GM12864 (cell line): ENCODE results near the gene KRT4.

Experiments used
- DNase-seq: peaks from one replicate; pipeline ENCODE4 v3.0.0-alpha.2; 2011; ENCODE audit warnings: low read depth
- H3K4me3 ChIP-seq: 2 replicates; pipeline ENCODE4 v1.5.1; 2011; ENCODE audit warnings: mild to moderate bottlenecking, low read depth, low read length, control low read depth
- TF ChIP-seq, protein P1 (sequence below): IDR thresholded peaks from 2 replicates; pipeline ENCODE4 v1.5.1; 2011; ENCODE audit warnings: low read depth, mild to moderate bottlenecking, moderate library complexity, low read length, control low read depth, inconsistent platforms; ENCODE audit errors: missing control alignments

The KRT4 gene

DNA sequence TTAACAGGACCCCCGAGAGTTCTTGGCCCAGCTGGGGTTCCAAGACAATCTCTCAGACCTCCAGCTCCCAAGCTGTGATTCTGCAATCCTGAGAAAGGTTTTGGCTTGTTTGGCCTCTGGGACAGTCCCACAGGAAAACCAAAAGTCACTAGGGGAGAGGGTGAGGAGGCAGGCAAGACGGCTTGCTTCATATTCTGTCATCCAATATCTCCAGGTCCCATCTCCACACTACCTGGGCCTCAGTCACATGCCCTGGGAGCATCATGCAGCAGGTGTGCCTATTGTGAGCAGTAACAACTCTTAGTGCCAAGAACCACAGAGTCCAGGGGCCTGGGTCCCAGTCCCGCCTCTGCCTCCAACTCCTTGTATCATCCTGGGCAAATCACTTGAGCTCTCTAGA lies 18.5 kb upstream of the KRT4 start:
- H3K4me3 ChIP-seq: no peak overlapping the region
- TF ChIP-seq, protein P1, sequence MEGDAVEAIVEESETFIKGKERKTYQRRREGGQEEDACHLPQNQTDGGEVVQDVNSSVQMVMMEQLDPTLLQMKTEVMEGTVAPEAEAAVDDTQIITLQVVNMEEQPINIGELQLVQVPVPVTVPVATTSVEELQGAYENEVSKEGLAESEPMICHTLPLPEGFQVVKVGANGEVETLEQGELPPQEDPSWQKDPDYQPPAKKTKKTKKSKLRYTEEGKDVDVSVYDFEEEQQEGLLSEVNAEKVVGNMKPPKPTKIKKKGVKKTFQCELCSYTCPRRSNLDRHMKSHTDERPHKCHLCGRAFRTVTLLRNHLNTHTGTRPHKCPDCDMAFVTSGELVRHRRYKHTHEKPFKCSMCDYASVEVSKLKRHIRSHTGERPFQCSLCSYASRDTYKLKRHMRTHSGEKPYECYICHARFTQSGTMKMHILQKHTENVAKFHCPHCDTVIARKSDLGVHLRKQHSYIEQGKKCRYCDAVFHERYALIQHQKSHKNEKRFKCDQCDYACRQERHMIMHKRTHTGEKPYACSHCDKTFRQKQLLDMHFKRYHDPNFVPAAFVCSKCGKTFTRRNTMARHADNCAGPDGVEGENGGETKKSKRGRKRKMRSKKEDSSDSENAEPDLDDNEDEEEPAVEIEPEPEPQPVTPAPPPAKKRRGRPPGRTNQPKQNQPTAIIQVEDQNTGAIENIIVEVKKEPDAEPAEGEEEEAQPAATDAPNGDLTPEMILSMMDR: no peak

DNA sequence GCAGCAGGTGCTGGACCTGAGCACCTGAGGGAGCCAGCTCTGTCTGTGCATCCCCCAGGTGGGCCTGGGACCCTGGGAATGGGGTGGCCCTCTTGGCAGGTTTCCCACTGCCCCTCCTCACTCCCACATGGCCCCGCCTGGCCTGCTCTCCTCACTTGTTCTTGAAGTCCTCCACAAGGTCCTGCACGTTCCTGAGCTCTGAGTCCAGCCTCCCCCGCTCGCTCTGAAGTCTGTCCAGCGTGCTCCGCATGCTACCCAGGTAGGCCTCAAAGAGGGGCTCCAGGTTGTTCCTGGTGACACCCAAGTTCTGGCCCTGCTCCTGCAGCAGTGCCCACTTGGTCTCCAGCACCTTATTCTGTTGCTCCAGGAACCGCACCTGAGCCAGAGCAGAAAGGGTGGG lies 17.3 kb upstream of the KRT4 start:
- TF ChIP-seq, protein P1: no peak
- no peak for DNase-seq
- no peak overlapping the region for H3K4me3 ChIP-seq

More for the DNA sequence above, 18.5 kb upstream of the KRT4 start:
- no peak for DNase-seq

DNA sequence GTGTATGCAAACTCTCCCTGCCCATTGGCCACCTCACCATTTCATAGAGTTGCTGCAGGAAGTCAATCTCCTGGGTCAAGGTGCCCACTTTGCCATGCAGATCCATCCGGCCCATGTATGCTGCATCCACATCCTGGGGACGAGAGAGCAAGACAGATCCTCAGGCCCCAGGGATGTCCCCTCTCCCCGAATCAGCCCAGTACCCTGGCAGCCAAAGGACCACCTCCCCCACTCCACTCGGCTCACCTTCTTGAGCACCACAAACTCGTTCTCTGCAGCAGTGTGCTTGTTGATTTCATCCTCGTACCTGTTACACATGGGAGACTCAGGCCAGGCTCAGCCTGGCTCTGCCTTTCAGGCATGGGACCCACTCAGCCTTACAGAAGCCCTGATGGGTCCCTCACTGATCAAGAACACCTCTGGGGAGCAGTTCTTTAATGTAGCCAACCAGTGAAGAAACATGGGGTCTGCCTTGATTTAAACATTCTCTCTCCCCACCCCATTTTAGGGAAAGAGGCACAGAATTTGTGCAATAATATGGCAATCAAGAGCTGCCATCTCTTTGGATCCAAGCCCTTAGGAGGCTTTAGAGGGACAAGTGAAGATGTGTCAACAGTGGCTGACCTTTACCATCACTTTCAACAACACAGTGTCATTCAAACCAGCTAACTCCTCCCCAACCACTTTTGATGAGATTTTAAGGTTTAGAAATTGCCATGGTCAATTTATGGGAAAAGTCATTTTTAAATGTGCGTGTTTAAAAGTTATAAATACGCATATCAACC lies 16.3 kb upstream of the KRT4 start:
- TF ChIP-seq, protein P1: no peak
- H3K4me3 ChIP-seq: no peak overlapping the region
- no peak for DNase-seq

DNA sequence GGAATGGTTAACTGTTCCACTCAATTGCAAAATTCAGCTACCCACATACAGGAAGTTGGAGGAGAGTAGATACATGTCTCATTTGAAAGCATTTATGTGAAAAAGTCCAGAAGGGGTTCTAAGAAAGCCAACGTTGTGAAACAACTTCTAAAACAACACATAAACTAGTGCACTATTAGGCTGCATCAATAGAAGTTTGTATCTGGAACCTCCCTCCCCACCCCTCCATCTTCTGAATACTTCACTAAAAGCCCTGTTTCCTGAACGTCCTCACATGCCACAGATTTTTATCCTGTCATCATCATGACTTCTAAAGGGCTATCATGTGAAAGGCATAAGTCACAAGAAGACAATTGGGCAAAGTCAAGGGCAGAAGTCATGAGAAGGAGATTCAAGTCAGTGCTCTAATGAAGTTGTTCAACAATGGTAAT lies 14.7 kb upstream of the KRT4 start:
- no peak for DNase-seq
- no peak overlapping the region for H3K4me3 ChIP-seq
- TF ChIP-seq, protein P1: no peak

DNA sequence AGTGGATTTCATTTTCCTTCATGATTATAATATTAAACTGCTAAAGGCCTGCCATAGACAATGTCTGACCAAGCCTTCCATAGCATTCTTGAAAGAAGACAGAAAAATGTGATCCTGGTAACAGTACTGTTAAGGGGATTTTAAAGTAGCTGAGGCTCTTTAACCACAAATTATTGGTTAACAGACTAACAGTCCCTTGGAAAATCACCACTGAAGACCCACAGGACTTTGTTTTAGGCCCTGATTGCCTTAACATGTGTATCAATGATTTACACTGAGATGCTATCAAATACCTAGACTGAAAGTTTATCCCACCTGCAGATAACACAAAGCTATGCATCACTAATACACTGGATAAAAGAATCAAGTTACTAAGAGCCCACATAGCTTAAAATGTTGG lies 14.2 kb upstream of the KRT4 start:
- TF ChIP-seq, protein P1: no peak
- H3K4me3 ChIP-seq: no peak overlapping the region
- no peak for DNase-seq

DNA sequence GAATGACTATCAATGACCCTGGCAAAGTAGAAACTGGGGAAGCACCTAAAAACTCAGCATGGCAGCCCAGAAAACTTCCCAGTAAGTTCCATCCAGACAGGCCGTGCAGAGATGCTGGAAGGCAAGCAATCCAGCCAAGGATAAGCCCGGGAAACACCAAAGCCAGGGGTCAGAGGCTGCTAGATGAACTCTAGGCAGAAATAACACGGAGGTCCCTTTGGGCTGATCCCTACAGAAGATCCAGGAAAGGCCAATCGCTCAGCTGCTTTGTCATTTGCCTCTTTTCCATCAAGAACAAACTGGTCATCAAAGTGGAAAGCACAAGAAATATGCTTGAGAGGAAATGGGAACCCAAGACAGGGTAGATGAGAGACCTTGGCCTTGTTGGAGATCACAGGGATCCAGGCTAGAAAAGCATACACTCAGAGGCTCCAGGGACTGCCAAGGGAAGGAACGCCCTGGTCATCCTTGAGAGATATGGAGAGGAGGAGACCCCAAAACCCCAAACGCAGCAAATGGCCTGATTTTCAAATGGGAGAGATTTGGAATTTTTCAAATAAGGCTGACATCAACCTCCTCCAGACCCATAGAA lies 13.7 kb upstream of the KRT4 start:
- TF ChIP-seq, protein P1: no peak
- no peak for DNase-seq
- H3K4me3 ChIP-seq: no peak overlapping the region
